ENCODE results near the gene RYR2. TPM values are rescaled to one million over a fixed set of nuclear protein-coding genes. Genes with fewer than 3 reads are reported as not detected.

RYR2 gene
- total RNA-seq, 6 experiments from 2014 or later: 0.05 to 0.17 TPM; not detected in 4

DNA sequence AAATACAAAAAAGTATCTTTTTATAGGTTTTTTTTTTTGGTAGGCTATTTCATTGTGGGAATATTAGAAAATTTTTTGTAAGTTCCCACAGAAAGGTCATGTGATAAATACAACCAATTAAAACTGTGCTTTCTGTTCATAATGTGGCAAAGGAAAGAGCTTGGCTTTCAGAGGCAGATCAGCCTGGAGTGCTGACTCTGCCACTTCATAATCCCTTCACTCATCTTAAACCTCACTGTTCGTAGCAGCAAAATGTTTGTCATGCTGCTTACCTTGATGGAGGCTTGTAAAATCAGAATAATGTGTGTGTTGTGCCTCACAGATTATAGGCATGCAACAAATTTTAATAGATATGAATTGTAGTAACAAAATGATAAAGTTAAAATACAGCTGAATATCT, 671.9 kb downstream of the RYR2 start:
- DNase-seq: peak; percentile 1
- TF ChIP-seq, protein P1, sequence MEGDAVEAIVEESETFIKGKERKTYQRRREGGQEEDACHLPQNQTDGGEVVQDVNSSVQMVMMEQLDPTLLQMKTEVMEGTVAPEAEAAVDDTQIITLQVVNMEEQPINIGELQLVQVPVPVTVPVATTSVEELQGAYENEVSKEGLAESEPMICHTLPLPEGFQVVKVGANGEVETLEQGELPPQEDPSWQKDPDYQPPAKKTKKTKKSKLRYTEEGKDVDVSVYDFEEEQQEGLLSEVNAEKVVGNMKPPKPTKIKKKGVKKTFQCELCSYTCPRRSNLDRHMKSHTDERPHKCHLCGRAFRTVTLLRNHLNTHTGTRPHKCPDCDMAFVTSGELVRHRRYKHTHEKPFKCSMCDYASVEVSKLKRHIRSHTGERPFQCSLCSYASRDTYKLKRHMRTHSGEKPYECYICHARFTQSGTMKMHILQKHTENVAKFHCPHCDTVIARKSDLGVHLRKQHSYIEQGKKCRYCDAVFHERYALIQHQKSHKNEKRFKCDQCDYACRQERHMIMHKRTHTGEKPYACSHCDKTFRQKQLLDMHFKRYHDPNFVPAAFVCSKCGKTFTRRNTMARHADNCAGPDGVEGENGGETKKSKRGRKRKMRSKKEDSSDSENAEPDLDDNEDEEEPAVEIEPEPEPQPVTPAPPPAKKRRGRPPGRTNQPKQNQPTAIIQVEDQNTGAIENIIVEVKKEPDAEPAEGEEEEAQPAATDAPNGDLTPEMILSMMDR (IDR thresholded peaks at IDR 0.05): no peak
- no peaks in the 10 kb centered on the region; the same call in 1 of the 2 replicates for H3K36me3 Mint-ChIP-seq (ENCODE audit: low read depth)
- H3K27me3 Mint-ChIP-seq (ENCODE audit: insufficient read depth): no peaks in the 10 kb centered on the region
- no peaks in the 10 kb centered on the region for H3K4me1 Mint-ChIP-seq (ENCODE audit: low read depth)
- H3K27ac Mint-ChIP-seq: no peak overlapping the region
- H3K9me3 Mint-ChIP-seq: peaks cover 23% of the 10 kb centered on the region
- no peak overlapping the region for H3K4me3 Mint-ChIP-seq

DNA sequence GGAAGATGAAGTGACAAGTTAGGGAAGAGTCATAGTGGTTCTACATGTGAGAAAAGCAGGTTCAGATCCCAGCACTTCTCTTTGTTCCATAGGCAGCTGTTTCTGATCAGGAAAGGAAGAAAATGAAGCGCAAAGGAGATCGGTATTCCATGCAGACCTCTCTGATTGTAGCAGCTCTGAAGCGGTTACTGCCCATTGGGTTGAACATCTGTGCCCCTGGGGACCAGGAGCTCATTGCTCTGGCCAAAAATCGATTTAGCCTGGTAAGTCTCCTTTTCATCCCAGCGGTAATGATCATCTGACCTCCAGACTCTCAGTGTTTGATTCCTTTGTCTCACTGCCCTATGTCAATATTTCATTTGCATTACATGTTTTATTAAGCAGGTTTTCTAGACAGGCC, 675.1 kb downstream of the RYR2 start:
- Mint-ChIP-seq H3K9me3 (peaks cover 23% of the 10 kb centered on the region), H3K36me3 (ENCODE audit: low read depth) (no peaks in the 10 kb centered on the region; the same call in 1 of the 2 replicates), H3K27me3 (ENCODE audit: insufficient read depth) (no peaks in the 10 kb centered on the region), H3K4me1 (ENCODE audit: low read depth) (no peaks in the 10 kb centered on the region), H3K27ac (no peak overlapping the region), H3K4me3 (no peak overlapping the region)
- DNase-seq: no peak
- TF ChIP-seq, protein P1 (IDR thresholded peaks at IDR 0.05): no peak

DNA sequence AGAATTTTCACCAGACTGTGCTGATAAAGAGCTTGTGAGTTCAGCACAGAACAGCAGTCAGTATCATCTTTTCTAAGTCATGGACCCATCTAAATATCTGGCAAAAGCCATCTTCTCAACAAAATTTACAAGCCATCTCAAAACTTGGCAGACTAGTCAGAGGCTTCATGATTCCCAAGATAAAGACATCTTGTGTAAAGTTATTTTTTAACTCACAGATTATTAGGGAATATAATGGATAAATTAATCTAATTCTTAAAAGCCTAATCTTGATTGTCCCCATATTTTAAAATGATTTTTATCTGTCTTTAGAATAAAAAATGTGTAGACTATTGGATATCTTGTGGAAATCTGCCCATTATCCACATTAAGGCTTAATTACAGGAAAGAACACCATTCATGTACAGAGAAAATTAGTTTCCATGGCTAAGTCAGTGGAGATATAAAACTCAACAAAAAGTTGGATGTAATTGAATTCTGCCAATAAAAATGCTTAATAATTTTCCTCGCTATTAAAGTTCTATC, 688.9 kb downstream of the RYR2 start:
- no peak for DNase-seq
- Mint-ChIP-seq H3K4me1 (ENCODE audit: low read depth) (no peaks in the 10 kb centered on the region), H3K36me3 (ENCODE audit: low read depth) (no peaks in the 10 kb centered on the region), H3K27ac (no peak overlapping the region), H3K9me3 (peaks cover 16% of the 10 kb centered on the region), H3K4me3 (no peak overlapping the region), H3K27me3 (ENCODE audit: insufficient read depth) (no peaks in the 10 kb centered on the region; the same call in 1 of the 2 replicates)
- TF ChIP-seq, protein P1 (IDR thresholded peaks at IDR 0.05): no peak

DNA sequence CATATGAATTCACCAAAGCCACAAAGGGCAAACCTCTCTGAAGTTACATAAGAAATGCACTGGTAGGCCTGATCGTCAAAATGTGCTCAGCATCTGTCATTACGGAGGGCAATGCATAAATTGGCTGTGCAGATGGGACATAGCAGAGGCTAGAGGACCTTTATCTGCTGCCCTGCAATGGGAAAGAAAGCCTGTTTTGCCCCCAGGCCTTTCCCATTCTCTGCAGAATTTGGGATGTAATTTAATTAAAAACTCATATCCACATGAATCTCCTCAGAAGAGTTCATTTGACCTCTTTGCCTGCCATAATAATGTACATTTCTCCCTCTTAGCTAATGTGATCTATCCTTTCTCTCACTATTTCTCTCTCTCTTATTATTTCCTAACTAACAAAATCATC, 690.7 kb downstream of the RYR2 start:
- Mint-ChIP-seq H3K27ac (no peak overlapping the region), H3K4me3 (no peak overlapping the region), H3K27me3 (ENCODE audit: insufficient read depth) (no peaks in the 10 kb centered on the region; the same call in 1 of the 2 replicates), H3K4me1 (ENCODE audit: low read depth) (no peaks in the 10 kb centered on the region), H3K9me3 (peaks cover 23% of the 10 kb centered on the region), H3K36me3 (ENCODE audit: low read depth) (no peaks in the 10 kb centered on the region)
- TF ChIP-seq, protein P1 (IDR thresholded peaks at IDR 0.05): no peak
- no peak for DNase-seq

DNA sequence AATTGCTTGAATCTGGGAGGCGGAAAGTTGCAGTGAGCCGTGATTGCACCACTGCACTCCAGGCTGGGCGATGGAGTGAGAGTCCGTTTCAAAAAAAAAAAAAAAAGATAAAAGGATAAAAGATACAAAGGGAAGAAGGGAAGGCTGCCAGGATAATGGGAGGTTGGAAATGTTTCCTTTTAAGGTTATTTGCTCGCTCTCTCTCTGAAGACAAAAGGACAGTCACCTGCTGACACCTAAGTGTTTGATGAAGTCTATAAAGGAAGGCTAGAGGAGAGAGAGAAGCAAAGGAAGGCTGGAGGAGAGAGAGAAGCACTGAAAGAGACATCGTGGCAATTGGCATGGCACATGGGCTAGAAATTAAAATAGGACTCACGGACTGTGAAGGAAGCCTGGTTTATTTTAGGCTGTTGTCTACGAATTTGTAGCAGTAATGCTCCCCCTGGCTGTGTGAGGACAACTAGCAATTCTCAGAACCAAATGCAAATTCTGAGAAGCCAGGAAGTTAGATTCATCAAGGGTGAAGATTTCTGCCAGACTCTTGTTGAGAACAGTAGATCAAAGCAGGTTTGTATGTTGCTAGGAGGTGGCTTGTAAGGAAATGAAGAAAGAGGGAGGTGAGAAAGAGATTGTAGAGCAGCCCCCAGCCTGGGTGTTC, 694.5 kb downstream of the RYR2 start:
- Mint-ChIP-seq H3K4me1 (ENCODE audit: low read depth) (no peaks in the 10 kb centered on the region), H3K27me3 (ENCODE audit: insufficient read depth) (no peaks in the 10 kb centered on the region; the same call in 1 of the 2 replicates), H3K27ac (no peak overlapping the region), H3K36me3 (ENCODE audit: low read depth) (no peaks in the 10 kb centered on the region), H3K9me3 (peaks cover 20% of the 10 kb centered on the region), H3K4me3 (no peak overlapping the region)
- DNase-seq: no peak
- TF ChIP-seq, protein P1 (IDR thresholded peaks at IDR 0.05): peak; percentile 40; the same call in 1 of the 2 replicates
